GM18868 (cell line): Measurements from ENCODE around the gene SCAF4.
A peak's percentile ranks its signal among the peaks of the same experiment; 100 is the strongest.
"Not testable (repeated sequence)": the region's sequence is repeated elsewhere in the genome, so short reads cannot be mapped to it uniquely, and the experiment has no call there.

Experiments
- ATAC-seq: cut with Tn5 transposase; IDR thresholded peaks from one replicate; pipeline ENCODE4 v1.9.1; 2021; ENCODE audit warnings: mild to moderate bottlenecking, moderate library complexity; ENCODE audit not compliant: unreplicated experiment

The SCAF4 gene, protein sequence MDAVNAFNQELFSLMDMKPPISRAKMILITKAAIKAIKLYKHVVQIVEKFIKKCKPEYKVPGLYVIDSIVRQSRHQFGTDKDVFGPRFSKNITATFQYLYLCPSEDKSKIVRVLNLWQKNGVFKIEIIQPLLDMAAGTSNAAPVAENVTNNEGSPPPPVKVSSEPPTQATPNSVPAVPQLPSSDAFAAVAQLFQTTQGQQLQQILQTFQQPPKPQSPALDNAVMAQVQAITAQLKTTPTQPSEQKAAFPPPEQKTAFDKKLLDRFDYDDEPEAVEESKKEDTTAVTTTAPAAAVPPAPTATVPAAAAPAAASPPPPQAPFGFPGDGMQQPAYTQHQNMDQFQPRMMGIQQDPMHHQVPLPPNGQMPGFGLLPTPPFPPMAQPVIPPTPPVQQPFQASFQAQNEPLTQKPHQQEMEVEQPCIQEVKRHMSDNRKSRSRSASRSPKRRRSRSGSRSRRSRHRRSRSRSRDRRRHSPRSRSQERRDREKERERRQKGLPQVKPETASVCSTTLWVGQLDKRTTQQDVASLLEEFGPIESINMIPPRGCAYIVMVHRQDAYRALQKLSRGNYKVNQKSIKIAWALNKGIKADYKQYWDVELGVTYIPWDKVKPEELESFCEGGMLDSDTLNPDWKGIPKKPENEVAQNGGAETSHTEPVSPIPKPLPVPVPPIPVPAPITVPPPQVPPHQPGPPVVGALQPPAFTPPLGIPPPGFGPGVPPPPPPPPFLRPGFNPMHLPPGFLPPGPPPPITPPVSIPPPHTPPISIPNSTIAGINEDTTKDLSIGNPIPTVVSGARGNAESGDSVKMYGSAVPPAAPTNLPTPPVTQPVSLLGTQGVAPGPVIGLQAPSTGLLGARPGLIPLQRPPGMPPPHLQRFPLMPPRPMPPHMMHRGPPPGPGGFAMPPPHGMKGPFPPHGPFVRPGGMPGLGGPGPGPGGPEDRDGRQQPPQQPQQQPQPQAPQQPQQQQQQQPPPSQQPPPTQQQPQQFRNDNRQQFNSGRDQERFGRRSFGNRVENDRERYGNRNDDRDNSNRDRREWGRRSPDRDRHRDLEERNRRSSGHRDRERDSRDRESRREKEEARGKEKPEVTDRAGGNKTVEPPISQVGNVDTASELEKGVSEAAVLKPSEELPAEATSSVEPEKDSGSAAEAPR

DNA sequence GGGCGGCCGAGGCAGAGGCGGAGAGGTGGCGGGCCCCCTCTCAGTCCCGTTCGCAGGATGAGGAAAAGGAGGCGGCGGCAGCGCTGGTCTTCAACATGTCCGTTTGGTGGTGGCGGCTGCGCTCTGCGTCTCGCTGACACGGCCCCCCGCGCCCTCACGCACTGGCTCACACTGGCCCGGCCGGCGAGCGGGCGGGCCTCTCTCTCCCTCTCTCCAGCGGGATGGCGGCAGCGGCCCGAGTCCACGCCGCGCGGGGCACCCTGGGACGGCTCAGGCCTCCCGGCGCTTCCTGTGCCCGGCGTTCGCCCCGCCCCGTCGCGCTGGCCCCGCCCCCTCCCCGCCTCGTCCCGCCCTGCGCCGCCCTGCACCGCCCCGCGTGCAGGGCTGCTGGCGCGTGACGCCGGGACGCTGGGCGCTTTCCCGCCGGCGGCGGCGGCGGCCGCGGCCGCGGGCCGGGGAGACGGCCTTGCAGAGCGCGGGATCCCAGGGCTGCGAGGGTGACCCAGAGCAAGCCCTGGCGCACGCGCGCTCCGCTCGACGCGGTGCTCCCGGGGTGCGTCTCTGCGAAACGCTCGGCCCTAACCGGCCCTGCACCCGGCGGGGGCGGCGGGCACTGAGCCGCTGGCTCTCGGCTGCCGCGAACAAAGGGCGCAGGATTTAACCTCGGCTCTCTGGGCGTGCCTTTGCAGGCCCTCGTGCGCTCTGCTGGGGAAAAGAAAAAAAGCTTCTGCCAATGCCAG is at the start of gene SCAF4:
Gene SCAF4 (minus strand): TSS at position 262 of the 740 bp plus-strand sequence. CDS start 426 bp downstream, outside the sequence.
- ATAC-seq = peak; percentile 80

DNA sequence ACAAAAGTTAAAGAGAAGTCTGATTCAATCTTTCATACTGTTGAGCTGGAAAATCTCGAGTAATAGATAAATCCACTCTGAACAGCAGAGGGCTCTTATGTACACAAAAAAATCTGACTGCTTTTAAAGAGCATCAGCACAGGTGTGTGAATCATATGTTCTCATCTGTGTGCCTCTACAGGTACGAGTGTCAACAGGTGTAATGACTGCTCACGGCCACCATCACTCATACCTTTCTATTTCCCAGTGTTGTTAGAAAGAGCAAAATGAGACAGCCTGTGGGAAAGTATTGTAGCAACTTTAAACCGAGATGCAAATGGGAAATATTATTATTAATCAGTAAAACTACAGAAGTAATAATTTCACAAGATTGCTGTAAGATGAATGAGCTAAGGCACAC is 49.0 kb upstream of the SCAF4 start:
- ATAC-seq = no peak

DNA sequence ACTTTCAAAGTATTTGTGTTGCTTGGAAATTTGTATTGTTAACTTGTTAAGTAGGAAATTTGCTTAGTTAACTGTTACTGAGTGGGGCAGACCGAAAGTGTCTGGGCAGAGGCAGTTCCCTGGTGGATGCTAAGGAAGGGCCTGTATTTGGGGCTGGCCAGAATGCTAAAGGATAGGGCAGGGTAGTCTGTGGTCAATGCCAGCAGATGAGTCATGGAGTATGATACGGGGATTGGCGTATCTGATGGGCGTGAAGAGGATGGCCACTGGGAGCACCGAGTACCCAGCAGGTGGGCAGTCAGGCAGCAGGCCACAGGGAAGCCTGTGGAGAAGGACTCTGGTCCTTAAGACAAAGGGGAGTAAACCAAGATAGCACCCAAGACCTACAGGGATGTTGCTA is 46.6 kb upstream of the SCAF4 start:
- ATAC-seq = no peak

DNA sequence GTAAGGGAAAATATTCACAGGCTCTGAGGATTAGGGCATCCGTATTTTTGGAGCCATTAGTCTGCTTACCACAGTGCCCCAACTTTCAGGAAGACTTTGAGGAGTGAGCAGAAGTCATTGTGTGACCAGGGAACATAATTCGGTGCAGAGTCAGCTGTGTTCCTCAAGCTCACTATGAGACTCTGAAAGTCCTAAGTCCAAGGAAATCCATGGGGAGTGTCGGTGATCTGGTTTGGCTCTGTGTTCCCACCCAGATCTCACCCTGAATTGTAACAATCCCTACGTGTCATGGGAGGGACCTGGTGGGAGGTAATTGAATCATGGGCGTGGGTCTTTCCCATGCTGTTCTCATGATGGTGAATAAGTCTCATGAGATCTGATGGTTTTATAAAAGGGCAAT is 45.9 kb upstream of the SCAF4 start:
- no peak for ATAC-seq

DNA sequence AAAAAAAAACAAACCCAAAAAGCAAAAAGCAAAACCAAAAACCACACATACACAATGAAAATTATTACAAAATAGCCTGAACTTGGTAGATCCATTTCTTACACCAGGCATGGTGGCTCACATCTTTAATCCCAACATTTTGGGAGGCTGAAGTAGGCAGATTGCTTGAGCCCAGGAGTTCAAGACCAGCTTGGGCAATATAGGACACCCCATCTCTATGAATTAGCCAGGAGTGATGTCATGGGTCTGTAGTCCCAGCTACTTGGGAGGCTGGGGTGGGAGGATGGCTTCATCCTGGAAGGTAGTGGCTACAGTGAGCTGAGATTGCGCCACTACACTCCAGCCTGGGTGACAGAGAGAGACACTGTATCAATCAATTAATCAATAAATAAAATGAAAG is 42.1 kb upstream of the SCAF4 start:
- ATAC-seq = no peak

DNA sequence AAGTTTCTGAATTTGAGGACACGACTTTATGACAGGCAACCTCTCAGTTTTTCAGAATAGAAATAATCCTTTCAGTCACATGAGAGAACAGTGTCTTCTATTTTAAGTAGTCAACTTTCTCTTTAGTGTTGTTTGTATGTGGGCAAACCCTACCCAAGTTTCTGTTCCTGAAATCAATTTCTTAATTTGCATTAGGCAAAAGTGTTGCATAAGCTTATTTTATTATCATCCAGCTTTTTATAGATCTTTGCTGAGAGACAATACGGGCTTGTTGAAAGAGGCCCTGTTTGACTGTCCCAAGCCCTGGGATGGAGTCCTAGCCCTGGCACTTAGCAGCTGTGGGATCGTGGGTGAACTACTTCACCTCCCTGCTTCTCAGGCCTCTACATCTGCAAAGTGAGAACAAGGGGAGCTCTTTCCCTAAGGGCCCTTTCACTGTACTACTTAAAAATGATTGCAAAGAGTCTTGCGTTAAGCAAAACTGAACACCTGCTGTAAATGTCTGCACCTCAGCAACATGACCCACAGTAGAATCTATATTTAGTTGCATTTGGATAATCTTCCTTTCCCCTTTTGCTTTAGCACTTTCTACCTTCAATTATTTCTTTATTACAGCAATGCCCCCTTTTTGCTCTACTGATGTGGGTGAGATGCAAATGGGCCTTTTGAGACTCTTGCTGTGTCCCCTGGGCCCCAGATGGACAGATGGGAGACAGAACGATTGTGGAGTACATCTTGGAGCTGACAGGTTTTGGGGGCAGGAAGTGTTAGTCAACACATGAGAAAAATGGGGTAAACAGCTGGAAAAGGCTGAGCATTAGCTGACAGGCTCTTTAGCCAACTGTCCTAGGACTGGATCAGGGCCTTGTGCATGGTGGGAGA is 41.0 kb upstream of the SCAF4 start:
- peak; percentile 92 for ATAC-seq

DNA sequence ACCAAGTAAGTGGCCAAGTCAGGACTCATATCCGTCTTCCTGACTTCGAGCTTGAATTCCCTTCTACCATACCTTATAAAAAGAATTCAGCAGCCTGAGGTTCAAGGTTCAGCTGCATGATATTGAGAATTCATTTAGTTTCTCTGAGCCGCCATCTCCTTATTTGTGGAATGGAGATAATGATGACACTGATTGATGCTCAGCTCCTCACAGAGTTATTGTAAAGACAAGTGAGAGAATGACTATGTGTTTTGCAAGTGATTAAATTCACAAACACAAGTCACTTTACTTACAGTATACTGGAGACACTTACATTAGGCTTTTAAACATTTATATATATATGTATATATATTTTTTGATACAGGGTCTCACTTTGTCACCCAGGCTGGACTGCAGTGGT is 39.8 kb upstream of the SCAF4 start:
- no peak for ATAC-seq

DNA sequence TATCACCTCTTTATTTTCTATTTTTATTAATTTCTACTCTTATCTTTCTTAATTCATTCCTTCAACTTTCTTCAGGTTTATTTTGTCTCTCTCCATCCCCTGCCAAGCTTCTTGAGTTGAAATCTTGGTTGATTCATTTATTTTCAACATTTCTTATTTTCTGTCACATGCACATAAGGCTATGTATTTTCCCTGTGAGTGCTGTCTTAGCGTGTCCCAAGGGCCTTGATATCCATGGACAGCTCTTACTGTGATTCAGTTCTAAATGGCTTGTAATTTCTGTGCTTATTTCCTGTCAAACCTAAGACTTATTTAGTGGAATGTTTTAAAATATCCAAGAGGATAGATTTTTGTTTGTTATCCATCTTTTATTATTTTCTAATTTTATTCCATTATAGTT is 36.8 kb upstream of the SCAF4 start:
- ATAC-seq = no peak

DNA sequence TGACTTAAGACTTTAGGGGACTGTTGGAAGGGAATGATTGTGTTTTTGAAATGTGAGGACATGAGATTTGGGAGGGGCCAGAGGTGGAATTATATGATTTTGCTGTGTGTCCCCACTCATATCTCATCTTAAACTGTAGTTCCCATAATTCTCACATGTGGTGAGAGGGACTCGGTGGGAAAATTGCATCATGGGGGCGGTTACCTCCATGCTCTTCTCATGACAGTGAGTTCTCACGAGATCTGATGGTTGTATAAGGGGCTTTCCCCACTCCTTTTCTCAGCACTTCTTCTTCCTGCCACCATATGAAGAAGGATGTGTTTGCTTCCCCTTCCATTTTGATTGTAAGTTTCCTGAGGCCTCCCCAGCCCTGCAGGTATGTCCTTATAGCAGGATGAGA is 35.0 kb upstream of the SCAF4 start:
- no peak for ATAC-seq

DNA sequence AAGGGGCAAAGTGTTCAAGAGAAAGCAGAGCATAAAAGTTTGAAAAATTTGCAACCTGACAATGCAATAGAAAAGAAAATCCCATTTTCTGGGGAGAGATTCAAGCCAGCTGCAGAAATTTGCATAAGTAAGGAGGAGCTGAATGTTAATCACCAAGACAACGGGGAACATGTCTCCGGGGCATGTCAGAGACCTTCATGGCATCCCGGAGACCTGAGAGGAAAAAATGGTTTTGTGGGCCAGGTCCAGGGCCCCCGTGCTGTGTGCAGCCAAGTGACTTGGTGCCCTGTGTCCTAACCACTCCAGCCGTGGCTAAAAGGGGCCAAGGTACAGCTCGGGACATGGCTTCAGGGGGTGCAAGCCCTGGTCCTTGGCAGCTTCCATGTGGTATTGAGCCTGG is 33.9 kb upstream of the SCAF4 start:
- ATAC-seq = not testable (repeated sequence)

DNA sequence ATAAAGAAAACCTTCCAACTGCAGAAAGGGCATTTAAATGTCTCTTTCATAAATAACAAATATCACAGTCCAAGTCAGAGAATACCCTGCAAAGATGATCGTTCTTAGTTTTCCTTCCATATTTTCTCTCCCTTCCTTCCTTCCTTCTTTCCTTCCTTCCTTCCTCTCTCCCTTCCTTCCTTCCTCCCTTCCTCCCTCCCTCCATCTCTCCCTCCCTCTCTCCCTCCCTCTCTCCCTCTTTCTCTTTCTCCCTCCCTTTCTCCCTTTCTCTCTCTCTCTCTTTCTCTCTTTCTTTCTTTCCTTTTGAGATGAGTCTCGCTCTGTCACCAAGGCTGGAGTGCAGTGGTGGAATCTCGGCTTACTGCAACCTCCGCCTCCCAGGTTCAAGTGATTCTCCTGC is 29.0 kb upstream of the SCAF4 start:
- ATAC-seq = no peak

DNA sequence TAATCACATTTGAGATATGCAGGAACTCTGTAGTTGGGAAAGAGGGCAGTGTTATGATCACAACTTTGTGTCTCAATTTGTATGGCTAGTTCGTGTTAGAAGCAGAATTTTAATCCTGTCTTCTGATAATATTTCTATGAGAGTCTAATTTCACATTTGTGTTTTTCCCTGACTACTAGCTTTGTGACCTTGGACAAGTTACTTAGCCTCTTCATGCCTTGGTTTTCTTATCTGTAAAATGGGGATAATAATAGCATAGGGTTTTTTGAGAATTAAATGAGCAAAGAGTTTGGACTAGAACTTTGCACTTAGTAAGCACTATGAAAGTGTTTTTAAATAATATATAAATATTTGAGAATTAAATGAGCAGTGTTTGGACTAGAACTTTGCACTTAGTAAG is 24.9 kb upstream of the SCAF4 start:
- no peak for ATAC-seq

DNA sequence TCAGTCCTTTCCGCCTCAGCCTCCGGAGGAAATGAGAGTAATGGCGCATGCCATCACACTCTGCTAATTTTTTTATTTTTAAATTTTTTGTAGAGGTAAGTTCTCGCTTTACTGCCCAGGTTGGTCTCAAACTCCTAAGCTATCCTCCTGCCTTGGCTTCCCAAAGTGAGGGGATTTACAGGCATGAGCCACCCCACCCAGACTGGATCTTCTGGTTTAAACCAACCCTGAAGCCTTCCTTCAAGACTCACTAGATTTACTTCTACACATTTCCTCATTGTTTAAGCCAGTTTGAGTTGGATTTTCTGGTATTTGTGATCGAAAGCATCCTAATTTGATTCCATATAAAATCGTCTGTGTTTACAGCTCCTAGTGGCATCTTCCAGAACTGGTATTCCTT is 23.1 kb upstream of the SCAF4 start:
- ATAC-seq = no peak

DNA sequence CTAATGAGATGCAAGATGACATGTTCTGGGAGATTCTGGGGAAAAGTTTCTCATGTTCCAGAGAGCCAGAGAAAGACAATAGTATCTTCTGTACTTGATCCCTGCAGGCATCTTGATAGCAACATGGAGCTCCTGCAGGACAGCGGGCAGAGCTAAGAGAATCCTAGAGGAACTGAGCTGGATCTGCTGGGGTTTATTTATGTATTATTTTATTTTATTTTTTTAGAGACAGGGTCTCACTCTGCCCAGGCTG is 22.7 kb upstream of the SCAF4 start:
- ATAC-seq = no peak

DNA sequence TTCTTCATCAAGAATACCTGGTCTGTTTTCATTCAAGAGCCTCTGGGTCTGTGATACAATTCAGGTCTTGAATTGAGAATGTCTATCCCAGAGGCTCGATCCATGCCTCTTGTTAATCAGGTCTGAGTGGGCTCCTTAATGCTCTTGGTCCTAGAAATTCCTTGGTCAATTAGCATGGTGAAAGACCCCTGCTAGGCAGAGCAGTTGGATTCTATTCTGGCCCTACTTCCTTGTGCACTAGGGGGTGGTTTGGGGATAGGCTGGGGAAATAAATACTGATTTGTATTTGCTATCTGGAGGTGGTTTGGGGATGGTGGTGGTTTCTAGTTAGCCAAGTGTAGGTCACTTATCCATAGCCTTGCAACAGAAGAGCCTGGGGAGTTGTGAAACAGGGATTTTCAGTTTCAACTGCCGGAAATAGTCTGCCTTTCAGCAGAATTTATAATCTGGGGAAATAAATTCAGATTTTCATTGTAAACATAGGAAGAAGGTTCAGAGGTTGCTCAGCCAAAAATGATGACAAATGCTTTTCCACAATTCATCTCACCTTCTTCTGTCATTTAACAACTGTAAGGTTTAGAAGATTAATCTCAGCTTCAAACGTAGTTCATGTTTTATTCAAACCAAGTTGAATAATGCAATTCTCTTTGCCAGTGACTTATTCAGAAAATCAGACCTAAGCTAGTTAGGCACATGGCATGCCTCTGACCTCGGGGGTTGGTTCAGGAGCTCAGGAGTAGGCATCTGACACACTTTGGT is 22.2 kb upstream of the SCAF4 start:
- ATAC-seq = no peak

DNA sequence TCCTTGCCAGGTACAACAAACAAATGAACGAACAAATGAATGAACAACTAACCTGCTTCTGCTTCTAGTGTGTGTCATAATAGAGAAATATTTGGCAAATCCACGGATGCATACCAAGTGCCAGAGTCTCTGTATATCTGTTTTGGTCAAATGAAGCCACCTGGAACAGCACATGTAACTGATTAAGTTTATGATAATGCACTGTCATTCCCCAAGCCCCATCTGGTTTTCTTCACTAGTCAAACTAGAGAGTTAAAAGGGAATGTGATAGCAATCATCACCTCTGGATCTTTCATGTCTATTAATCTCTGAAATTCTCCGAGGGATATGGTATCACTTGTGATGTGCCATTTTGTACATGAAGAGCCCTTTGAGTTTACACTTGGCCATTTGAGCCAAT is 21.0 kb upstream of the SCAF4 start:
- ATAC-seq = no peak

DNA sequence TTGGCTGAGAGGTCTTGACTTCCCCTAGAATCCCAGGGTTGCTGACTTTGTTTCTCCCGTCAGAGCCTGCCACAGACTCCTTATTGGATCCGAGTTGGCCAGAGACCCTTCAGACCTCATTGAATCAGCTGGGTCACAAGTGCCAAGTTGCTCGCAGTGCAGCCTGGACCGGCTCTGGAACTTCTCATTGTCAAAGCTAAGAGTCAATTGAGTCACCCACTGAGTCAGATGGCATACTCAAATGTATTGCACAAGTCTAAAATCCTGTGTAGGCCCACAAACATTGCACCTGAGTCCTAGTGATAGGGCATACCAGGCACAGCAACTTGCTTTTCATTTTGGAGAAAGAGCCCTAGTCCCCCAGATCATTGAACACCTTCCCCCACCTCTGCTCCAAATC is 20.4 kb upstream of the SCAF4 start:
- ATAC-seq = no peak

DNA sequence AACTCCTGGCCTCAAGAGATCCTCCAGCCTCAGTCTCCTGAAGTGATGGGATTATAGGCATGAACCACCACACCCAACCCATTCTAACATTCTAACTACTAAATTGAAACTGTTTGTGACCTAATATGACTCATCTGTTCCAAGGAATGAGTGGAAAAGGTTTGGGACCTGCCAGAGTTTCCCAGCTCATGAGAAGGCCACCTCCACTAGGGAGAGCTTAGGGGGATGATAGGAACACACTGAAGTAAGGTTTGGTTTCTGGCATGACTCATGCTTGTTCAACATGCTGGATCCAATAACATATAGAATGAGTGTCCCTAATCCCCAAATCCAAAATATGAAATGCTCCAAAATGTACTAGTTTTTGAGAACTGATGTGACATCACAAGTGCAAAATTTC is 18.9 kb upstream of the SCAF4 start:
- ATAC-seq = no peak

DNA sequence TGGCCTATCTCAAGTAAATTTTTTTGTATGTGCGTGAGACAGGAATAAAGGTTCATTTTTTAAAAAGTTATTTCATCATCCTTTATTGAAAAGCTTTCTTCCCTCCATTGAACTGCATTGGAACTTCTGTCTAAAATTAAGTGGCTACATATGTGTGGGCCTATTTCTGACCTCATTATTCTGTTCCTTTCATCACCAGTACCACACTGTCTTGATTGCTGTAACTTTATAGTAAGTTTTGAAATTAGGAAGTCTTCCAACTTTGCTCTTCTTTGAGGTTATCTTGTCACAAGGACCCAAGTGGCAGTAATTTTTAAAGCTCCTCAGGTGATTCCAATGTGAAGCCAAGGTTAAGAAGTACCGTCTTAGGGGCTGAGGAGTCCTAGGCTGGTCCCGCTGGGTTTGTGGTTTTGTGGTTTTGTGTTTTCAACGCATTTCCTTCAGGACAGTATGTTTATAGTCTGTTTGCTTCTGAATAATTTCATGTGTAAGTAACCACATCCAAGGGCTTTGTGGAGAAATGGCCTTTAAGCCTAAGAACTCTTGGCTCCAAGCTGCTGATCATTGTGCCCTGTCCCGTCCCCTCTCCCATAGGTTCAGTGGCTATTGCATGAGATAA is 12.4 kb upstream of the SCAF4 start:
- ATAC-seq = no peak
